Measurements from ENCODE around the gene FAM107B. TPM values are rescaled to one million over a fixed set of nuclear protein-coding genes. Genes with fewer than 3 reads are reported as not detected.

Gene FAM107B
- polyA plus RNA-seq, 1 donor = 44.0 TPM

- Histone ChIP-seq H3K36me3 (ENCODE audit: control insufficient read depth, insufficient read depth, low read length) (peaks cover 6% of the 10 kb centered on the region), H3K4me1 (ENCODE audit: control insufficient read depth, insufficient read depth, low read length) (peaks cover 46% of the 10 kb centered on the region), H3K27me3 (ENCODE audit: control insufficient read depth, insufficient read depth, low read length) (no peaks in the 10 kb centered on the region), H3K4me3 (ENCODE audit: low read length) (no peak overlapping the region), H3K9me3 (ENCODE audit: control insufficient read depth, low read depth, low read length) (no peaks in the 10 kb centered on the region), H3K27ac (ENCODE audit: low read length) (no peak overlapping the region)
- no CpG with 5 or more reads among the region's 3 CpGs for WGBS (ENCODE audit: insufficient coverage, low lambda C conversion rate)
- DNase-seq = no peak
Observed at GRCh38 chr10:14527915-14528314, 246.8 kb downstream of the FAM107B start.

- H3K27me3 ChIP-seq (ENCODE audit: control insufficient read depth, insufficient read depth, low read length) = no peaks in the 10 kb centered on the region
- DNase-seq = peak in 1 of 2 donors; percentile 55
- H3K36me3 ChIP-seq (ENCODE audit: control insufficient read depth, insufficient read depth, low read length) = peaks cover 6% of the 10 kb centered on the region
- H3K4me3 ChIP-seq (ENCODE audit: low read length) = no peak overlapping the region
- peak overlapping the region; percentile 76 for H3K27ac ChIP-seq (ENCODE audit: low read length)
- no peaks in the 10 kb centered on the region for H3K9me3 ChIP-seq (ENCODE audit: control insufficient read depth, low read depth, low read length)
- no CpG with 5 or more reads among the region's 3 CpGs for WGBS (ENCODE audit: insufficient coverage, low lambda C conversion rate)
- peaks cover 40% of the 10 kb centered on the region for H3K4me1 ChIP-seq (ENCODE audit: control insufficient read depth, insufficient read depth, low read length)
Observed at GRCh38 chr10:14527134-14527844, 247.4 kb downstream of the FAM107B start.

GRCh38 chr10:14526326-14526725 is 248.4 kb downstream of the FAM107B start:
- no CpG with 5 or more reads among the region's 7 CpGs for WGBS (ENCODE audit: insufficient coverage, low lambda C conversion rate)
- peaks cover 35% of the 10 kb centered on the region for H3K4me1 ChIP-seq (ENCODE audit: control insufficient read depth, insufficient read depth, low read length)
- no peak for DNase-seq

GRCh38 chr10:14524691-14525324 is 249.9 kb downstream of the FAM107B start:
- peaks cover 21% of the 10 kb centered on the region for H3K36me3 ChIP-seq (ENCODE audit: control insufficient read depth, insufficient read depth, low read length)
- peaks cover 26% of the 10 kb centered on the region for H3K4me1 ChIP-seq (ENCODE audit: control insufficient read depth, insufficient read depth, low read length)
- no peaks in the 10 kb centered on the region for H3K27me3 ChIP-seq (ENCODE audit: control insufficient read depth, insufficient read depth, low read length)
- no peaks in the 10 kb centered on the region for H3K9me3 ChIP-seq (ENCODE audit: control insufficient read depth, low read depth, low read length)
- WGBS (ENCODE audit: insufficient coverage, low lambda C conversion rate) = no CpG with 5 or more reads among the region's 3 CpGs
- DNase-seq = peak in 1 of 2 donors; percentile 67
- peak overlapping the region; percentile 52 for H3K27ac ChIP-seq (ENCODE audit: low read length)
- H3K4me3 ChIP-seq (ENCODE audit: low read length) = no peak overlapping the region

More at GRCh38 chr10:14526326-14526725, 248.4 kb downstream of the FAM107B start:
- H3K36me3 ChIP-seq (ENCODE audit: control insufficient read depth, insufficient read depth, low read length) = peaks cover 10% of the 10 kb centered on the region
- no peaks in the 10 kb centered on the region for H3K27me3 ChIP-seq (ENCODE audit: control insufficient read depth, insufficient read depth, low read length)
- H3K27ac ChIP-seq (ENCODE audit: low read length) = no peak overlapping the region
- H3K4me3 ChIP-seq (ENCODE audit: low read length) = no peak overlapping the region
- no peaks in the 10 kb centered on the region for H3K9me3 ChIP-seq (ENCODE audit: control insufficient read depth, low read depth, low read length)

- H3K27ac ChIP-seq (ENCODE audit: low read length) = no peak overlapping the region
- no peaks in the 10 kb centered on the region for H3K9me3 ChIP-seq (ENCODE audit: control insufficient read depth, low read depth, low read length)
- peaks cover 20% of the 10 kb centered on the region for H3K4me1 ChIP-seq (ENCODE audit: control insufficient read depth, insufficient read depth, low read length)
- WGBS (ENCODE audit: insufficient coverage, low lambda C conversion rate) = no CpG with 5 or more reads among the region's 10 CpGs
- peaks cover 21% of the 10 kb centered on the region for H3K36me3 ChIP-seq (ENCODE audit: control insufficient read depth, insufficient read depth, low read length)
- no peaks in the 10 kb centered on the region for H3K27me3 ChIP-seq (ENCODE audit: control insufficient read depth, insufficient read depth, low read length)
- no peak for DNase-seq
- H3K4me3 ChIP-seq (ENCODE audit: low read length) = no peak overlapping the region
Observed at GRCh38 chr10:14523286-14523685, 251.4 kb downstream of the FAM107B start.

- WGBS (ENCODE audit: insufficient coverage, low lambda C conversion rate) = no CpG with 5 or more reads among the region's 7 CpGs
- no peak for DNase-seq
- Histone ChIP-seq H3K9me3 (ENCODE audit: control insufficient read depth, low read depth, low read length) (no peaks in the 10 kb centered on the region), H3K36me3 (ENCODE audit: control insufficient read depth, insufficient read depth, low read length) (peaks cover 21% of the 10 kb centered on the region), H3K27me3 (ENCODE audit: control insufficient read depth, insufficient read depth, low read length) (no peaks in the 10 kb centered on the region), H3K4me1 (ENCODE audit: control insufficient read depth, insufficient read depth, low read length) (peaks cover 5% of the 10 kb centered on the region), H3K27ac (ENCODE audit: low read length) (no peak overlapping the region), H3K4me3 (ENCODE audit: low read length) (no peak overlapping the region)
Observed at GRCh38 chr10:14519785-14520184, 254.9 kb downstream of the FAM107B start.

GRCh38 chr10:14518149-14518548 is 256.5 kb downstream of the FAM107B start:
- H3K4me1 ChIP-seq (ENCODE audit: control insufficient read depth, insufficient read depth, low read length) = peaks cover 5% of the 10 kb centered on the region
- H3K9me3 ChIP-seq (ENCODE audit: control insufficient read depth, low read depth, low read length) = no peaks in the 10 kb centered on the region
- no peaks in the 10 kb centered on the region for H3K27me3 ChIP-seq (ENCODE audit: control insufficient read depth, insufficient read depth, low read length)
- no peak overlapping the region for H3K4me3 ChIP-seq (ENCODE audit: low read length)
- peak in 1 of 2 donors; percentile 56 for DNase-seq
- 28% methylated on average over 2 of the region's 3 CpGs for WGBS (ENCODE audit: insufficient coverage, low lambda C conversion rate)
- peaks cover 21% of the 10 kb centered on the region for H3K36me3 ChIP-seq (ENCODE audit: control insufficient read depth, insufficient read depth, low read length)
- no peak overlapping the region for H3K27ac ChIP-seq (ENCODE audit: low read length)

GRCh38 chr10:14513123-14513522 is 261.6 kb downstream of the FAM107B start:
- H3K36me3 ChIP-seq (ENCODE audit: control insufficient read depth, insufficient read depth, low read length) = no peaks in the 10 kb centered on the region
- H3K4me3 ChIP-seq (ENCODE audit: low read length) = no peak overlapping the region
- H3K4me1 ChIP-seq (ENCODE audit: control insufficient read depth, insufficient read depth, low read length) = peaks cover 5% of the 10 kb centered on the region
- no CpG with 5 or more reads among the region's 4 CpGs for WGBS (ENCODE audit: insufficient coverage, low lambda C conversion rate)
- no peak overlapping the region for H3K27ac ChIP-seq (ENCODE audit: low read length)
- no peaks in the 10 kb centered on the region for H3K27me3 ChIP-seq (ENCODE audit: control insufficient read depth, insufficient read depth, low read length)
- no peaks in the 10 kb centered on the region for H3K9me3 ChIP-seq (ENCODE audit: control insufficient read depth, low read depth, low read length)
- DNase-seq = no peak

GRCh38 chr10:14510346-14510745 is 264.4 kb downstream of the FAM107B start:
- Histone ChIP-seq H3K4me3 (ENCODE audit: low read length) (no peak overlapping the region), H3K9me3 (ENCODE audit: control insufficient read depth, low read depth, low read length) (no peaks in the 10 kb centered on the region), H3K27ac (ENCODE audit: low read length) (no peak overlapping the region), H3K27me3 (ENCODE audit: control insufficient read depth, insufficient read depth, low read length) (no peaks in the 10 kb centered on the region), H3K36me3 (ENCODE audit: control insufficient read depth, insufficient read depth, low read length) (no peaks in the 10 kb centered on the region), H3K4me1 (ENCODE audit: control insufficient read depth, insufficient read depth, low read length) (peaks cover 2% of the 10 kb centered on the region)
- WGBS (ENCODE audit: insufficient coverage, low lambda C conversion rate) = 100% methylated on average over 1 of the region's 2 CpGs
- no peak for DNase-seq

GRCh38 chr10:14508725-14509124 is 266.0 kb downstream of the FAM107B start:
- H3K9me3 ChIP-seq (ENCODE audit: control insufficient read depth, low read depth, low read length) = no peaks in the 10 kb centered on the region
- H3K4me1 ChIP-seq (ENCODE audit: control insufficient read depth, insufficient read depth, low read length) = peaks cover 2% of the 10 kb centered on the region
- WGBS (ENCODE audit: insufficient coverage, low lambda C conversion rate) = no CpG with 5 or more reads among the region's 14 CpGs
- H3K27me3 ChIP-seq (ENCODE audit: control insufficient read depth, insufficient read depth, low read length) = no peaks in the 10 kb centered on the region
- no peaks in the 10 kb centered on the region for H3K36me3 ChIP-seq (ENCODE audit: control insufficient read depth, insufficient read depth, low read length)
- H3K27ac ChIP-seq (ENCODE audit: low read length) = no peak overlapping the region
- H3K4me3 ChIP-seq (ENCODE audit: low read length) = no peak overlapping the region
- no peak for DNase-seq

Measured in large intestine (tissue), 3 donors.